Stimulated activated CD4-positive, alpha-beta T cell treated with anti-CD3 and anti-CD28 coated beads, TNF-alpha, amount 100 ng/mL, for 24 hours (primary cell): ENCODE results near the gene ADAMTS2.

ENCODE experiments used
- DNase-seq, 3 experiments: peaks; one replicate each; pipeline ENCODE4 v3.0.0-alpha.2; 2020; ENCODE audit warnings: low read depth in 3 of 3

Gene ADAMTS2

DNA sequence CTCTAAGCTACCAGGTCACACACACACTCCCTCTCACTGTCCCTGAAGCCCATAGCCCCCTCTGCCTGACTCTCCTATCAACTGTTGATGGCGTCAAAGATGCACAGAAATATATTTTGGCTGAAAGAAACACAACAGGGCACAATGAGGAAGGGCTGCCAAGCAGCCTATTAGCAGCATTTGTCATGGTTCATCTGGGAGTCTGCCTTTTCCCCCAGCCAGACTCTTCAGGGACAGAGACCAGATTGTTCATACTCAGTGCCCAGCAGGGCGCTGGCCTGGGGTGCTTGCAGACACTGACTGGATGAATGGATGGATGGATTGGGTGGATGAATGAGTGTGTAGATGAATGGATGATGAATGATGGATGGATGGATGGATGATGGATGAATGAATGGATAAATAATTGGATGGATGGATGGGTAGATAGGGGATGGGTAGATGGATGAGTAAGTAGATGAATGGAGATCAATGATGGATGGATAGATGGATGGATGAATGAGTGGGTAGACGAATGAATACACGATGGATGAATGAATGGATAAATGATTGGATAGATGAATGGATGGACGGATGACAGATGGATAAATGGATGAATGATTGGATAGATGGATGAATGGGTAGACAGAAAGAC is 90.5 kb downstream of the ADAMTS2 start:
- DNase-seq: no peak

DNA sequence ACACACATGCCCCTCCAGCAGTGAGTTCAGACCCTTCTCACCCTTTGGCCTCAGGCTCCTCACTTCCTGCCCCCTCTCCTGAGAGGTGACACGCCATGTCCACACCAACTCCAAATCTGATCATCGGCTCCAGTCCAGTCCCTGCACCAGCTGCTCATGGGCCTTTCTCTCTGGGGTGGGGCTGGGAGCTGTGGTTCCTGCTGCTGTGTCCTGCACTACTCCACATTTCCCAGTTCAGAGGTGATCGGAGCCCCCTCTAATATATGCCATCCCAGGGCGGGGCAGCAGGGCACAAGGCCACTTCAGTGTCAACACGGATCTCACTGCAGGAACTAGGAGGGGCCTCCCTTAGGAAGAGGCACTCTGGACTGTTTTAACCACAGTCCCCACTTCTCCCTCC is 91.5 kb downstream of the ADAMTS2 start:
- no peak for DNase-seq

DNA sequence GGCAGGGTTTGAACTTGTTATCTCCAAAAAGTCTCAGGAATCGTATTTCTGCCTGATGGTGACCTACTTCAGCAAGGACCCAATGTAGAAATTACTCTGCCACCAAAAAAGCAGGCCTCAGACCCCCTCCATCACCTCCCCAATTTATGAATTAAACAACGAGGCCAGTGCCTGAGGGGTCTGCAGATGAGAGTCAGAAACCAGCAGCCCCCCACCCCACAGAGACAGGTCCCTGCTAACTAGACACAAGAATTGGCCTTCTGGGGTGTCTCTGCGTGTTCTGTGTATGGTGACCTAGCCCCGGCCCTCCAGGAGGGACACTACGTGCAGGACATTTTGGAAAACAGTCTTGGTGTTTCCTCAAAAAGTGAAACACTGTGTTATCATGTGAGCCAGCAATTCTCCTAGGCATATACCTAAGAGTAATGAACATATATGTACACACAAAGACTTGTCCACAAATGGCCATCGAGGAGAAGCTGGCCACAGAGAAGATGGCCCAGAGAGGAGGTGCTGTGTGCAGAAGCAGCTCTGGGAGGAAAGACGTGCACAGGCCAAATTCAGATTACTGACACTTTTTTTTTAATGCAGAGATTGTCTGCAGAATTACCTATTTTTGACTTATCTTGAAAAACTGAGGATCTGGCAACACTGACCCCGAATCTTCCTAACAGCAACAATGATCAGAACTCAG is 93.8 kb downstream of the ADAMTS2 start:
- no peak for DNase-seq

DNA sequence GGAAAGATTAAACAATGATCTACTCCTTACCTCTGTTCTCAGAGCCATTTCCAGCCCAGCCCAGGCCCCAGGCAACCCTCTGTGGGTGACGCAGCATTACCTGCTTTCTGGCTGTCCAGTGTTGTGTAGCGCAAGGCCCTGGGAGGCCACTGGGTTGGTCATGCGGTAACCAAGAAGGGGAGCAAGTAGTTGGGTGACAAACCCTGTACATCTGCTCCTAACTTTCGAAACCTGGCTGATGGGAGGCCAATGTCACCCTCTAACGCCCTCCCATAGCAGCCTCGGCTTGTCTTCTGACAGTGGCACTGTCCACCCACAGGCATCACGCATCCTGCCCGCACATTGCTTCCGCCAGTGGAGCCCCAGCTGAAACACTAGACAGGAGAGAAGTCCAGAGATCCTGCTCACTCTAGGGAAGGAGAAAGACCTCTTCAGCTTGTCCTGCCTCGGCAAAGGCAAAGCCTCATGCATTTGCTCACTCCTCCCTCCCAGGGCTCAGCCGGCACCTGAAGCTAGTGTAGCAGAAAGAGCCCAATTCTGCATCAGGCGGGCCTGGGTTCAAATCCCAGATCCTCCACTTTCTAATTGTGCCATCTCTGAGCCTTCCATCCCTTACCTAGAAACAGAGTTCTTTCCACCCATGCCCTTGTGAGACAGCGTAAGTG is 94.6 kb downstream of the ADAMTS2 start:
- DNase-seq: no peak

DNA sequence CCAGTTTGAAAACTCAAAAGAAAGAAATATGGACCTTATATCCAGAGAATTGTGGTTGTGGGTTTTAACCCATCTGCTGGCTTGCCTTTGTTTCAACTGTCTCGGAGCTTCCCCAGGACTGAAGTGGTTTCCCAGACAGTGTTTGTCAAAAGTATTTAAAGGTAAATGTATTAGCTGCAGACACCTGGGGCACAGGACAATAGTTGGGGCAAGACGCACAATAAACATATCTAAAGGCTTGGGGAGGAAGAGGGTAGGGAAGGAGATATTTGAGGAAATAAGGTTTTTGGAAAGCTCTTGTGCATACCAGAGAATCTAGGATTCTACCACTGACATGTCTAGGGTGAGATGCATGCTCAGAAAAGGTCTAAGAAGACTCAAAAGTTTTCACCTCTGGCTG is 99.0 kb downstream of the ADAMTS2 start:
- DNase-seq: no peak

DNA sequence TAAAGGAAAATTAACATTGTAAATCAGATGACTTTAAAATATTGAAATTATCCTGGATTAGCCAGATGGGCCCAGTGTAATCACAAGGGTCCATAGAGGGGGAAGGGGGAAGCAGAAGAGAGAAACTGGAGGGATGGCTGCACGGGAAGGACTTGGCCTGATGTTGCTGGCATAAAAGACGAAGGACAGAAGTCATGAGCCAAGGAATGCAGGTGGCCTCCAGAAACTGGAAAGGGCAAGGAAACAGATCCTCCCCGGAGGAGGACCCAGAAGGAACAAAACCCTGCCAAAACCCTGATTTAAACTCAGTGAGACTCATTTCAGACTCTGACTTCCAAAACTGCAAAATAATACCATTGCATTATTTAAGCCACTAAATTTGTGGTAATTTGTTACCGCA is 100.2 kb downstream of the ADAMTS2 start:
- no peak for DNase-seq

DNA sequence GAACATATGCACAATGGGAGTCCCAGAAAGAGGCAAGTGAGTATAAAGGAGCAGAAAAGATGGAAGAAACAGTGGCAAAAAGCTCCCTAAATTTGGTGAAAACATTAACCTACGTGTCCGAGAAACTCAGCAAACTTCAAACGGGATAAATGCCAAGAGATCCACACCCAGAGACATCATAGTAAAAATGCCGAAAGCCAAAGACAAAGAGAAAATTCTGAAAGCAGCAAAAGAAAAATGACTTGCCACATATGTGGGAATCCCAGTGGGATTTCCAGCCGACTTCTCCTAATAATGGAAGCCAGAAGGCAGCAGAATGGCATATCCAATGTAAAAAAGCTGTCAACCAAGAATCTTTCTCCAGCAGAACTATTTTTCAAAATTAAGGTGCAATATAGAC is 101.2 kb downstream of the ADAMTS2 start:
- no peak for DNase-seq

DNA sequence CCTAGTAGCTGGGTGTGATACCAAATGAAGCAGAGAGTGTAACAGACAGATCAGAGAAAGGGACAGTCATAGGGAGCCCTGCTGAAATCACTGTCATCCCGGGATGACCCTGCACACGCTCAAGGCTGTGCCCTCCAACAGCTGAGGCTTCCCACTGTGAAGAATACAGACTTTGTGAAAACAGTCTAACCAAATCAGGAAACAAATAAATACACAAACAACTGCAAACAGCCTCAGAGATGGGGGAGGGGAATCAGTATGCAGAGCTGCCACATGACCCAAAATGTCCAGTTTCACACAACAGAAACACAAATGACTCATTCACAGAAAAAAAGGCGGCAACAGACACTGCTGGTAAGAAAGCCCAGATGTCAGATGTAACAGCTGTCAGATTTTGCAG is 101.9 kb downstream of the ADAMTS2 start:
- DNase-seq: no peak

DNA sequence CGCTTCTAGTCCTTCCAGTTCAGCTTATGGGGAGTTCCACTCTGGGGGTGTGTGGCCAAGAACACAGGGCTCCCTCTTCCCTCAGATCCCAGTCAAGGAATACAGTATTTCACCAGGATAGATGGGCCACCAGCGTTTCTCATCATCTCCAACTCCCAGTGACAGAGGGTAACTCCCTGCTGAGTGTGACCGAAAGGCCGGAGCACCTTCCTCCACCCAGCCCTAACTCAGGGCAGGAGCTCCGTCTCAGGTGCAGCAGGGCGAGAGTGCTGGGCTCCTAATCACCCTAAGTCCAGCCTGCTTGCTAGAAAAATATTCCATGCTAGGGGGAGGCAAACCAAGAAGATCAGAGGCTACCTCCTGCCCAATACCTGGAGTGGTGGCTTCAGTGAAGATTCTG is 102.6 kb downstream of the ADAMTS2 start:
- DNase-seq: no peak

DNA sequence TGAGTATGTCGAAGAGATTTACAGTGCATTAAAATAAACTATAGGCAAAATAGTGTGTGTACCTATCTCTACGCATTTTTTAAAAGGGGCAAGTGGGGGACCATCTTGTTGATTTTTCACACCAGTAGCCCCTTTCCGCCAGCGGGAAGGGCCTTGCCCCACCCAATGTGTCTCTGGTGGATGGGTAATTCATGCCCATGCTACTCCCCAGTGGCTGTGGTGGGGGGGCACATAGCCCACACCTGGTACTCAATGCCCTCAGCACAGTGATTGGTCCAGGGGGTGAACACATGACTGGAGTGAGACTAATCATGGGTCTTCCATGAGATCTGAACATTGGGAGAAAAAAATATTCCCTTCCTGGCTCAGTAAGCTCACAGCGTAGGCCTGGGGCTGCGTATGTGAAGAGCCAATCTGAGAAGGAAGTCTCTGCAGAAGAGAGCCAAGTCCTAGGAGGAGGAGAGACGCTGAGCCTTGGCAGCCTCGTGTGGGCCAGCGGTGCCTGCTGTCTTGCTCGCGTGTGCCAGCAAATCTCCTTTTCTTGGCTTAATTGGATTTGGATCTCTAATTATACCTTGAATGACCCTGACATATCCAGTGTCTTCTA is 103.4 kb downstream of the ADAMTS2 start:
- DNase-seq: no peak

DNA sequence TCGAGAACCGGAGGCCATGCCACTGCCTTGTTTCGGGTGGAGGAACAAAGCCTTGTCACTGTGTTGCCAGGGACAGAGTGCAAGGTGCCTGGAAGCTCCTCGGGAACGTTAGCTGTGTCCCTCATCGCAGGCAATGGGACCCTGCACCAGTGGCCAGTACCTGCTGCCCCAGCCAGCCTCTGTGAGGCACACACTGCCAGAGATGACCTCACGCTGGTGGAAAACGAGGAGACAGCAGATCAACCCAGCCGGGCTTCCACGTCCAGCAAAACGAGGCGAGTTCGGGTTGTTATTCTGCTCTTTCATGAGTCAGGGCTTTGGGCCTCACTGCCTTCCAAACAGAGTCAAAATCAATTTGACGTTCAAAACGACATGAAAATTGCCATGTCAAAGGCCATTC is 104.1 kb downstream of the ADAMTS2 start:
- DNase-seq: no peak

DNA sequence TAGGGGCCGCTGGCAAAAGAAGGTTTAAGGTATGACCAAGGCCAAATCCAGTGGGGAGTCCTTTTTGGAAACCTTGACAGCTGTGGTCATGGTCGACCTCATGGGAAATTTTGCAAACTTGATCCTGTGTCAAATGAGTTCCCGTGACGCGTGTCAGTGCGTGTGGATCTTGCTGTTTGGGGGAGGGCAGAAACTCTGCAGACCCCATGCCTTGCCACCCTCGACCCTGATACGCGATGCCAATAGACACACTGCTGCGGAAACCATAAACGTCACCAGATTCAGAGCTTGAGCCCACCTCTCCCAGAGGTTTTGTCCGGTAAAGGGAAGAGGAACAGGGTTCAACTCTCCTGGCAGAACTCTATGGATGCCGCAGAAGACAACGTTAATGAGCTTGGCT is 104.7 kb downstream of the ADAMTS2 start:
- no peak for DNase-seq

DNA sequence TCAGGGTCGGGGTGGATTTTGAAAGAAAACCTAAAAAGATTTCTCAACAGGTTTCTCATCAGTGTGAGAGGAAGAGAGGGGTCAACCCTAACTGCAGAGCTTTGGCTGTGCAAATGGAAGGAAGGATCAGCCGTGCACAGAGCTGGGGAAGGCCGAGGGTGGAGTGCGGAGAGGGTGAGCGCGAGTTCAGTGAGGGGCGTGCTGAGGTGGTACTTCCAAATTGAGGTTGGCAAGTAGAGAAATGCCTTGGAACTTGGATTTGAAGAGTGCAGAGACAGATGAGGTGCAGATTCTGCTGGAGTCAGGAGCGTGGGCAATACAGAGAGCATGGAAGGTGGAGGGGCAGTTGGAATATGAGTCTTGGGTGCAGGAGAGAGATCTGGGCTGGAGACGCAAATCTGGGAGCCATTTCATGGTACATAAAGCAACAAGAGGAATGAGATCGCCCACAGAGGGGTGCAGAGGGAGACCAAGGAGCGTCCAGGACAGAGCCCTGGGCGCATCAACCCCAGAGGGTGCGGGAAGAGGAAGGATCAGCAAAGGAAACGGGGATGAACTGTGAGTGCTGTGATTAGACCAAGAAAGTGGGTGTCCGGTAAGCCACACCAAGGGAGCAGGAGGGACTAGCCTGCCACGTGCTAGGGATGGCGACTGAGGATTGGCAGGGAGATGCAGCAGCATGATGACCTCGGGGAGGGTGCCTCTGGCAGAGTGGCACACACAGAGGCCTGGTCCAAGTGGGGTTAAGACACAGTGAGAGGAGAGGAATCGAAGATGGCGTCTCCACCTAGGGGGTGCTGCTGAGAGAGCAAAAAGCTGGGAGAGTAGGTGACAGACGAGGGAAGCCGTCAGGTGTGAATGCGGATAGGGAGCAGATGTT is 105.8 kb downstream of the ADAMTS2 start:
- no peak for DNase-seq

DNA sequence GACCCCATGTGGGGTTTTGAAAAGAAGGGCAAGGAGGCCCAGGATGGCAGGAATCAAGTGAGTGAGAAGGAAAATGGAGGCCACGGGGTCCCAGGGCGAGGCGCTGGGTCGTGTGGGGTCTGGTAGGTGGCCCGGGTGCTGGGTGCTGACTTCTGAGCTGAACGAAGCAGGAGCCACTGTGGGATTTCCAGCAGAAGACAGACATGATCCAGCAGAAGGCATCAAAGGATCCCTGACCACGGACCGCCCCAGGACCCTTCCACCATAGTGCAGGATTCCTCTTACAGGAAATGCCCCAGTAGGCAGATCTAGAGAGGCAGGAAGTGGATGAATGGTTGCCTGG is 106.7 kb downstream of the ADAMTS2 start:
- DNase-seq: no peak

DNA sequence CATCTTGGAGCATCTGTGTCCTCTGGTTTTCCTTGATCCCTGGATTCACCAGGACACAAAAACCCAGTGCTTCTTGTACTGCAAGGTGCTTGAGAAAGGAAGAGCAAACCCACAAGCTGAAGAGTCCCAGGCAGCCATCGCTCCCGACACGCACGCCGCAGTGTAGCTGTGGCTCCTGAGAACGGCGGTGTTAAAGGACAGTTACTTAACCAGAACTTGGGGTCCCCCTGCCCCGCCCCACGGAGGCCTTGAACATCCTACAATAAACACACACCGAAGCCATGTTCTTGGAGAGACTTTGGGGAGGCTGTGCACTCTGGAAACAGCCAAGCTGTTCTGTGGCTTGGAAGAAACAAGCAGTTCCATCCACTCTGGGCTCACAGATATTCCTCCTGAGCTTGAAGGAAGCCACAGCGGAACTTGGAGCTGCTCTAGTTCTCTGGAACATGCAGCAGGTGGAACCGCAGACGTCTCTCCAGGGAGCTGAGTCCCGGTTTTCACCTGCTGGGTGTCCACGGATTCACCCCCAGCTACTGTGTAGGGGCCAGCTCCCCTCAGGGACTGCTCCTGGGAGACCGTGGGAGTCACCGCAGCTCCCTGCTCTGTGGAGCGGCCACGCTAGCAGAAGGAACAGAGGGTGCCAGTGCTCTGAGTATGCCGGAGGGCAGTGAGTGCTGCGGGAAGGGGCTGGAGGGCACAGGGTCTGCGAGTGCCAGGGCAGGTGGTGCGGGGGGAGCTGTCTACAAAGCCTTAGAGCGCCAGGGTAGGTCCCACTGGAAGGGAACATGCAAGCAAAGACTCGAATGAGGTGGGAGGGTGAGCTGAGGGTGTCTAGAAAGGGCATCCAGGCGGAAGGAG is 107.3 kb downstream of the ADAMTS2 start:
- no peak for DNase-seq

DNA sequence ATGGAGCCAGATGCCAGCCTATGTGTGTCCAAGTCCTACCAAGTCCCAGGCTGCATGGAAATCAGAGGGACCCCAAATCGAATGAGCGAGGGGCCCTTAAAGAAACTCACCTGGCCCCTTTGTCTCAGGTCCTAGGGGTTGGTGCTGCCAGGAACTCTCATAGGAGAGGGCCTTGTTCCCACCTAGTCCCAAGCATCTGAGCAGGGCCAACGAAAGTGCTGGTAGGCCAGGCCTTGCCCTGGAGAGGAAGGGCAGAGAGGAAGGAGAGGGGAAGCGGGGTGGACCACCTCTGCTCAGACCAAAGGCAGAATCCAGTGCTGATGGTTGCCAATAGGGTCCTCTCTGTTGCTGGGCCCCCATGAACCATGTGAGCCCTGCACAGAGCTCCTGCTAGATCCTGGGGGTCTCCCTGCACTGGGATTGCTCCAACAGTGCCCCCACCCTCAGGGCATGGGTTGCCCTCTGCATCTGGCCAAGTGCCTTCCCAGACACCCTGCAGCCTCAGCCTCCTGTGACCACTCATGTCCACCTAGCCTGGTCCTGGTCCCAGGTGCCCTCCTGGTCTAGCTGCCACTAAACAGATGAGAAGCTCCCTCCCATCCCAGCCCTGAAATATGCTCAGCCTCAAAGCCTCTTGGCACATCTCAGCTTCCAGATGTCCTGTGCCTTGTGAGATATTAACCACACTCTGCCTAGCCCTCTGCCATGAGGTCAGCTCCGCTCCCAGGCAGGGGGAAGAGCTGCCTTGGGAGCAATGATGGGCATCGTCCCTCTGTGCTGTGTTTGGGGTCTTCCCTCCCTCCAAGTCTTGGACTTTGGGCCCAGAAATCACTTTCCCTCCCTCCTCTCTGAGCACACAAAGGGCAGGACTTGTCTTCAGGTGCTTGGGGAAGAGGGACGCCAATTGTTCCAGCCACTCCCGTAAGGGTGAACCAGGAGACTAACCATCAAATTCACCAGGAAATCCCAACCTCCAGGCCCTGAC is 109.6 kb downstream of the ADAMTS2 start:
- no peak for DNase-seq

DNA sequence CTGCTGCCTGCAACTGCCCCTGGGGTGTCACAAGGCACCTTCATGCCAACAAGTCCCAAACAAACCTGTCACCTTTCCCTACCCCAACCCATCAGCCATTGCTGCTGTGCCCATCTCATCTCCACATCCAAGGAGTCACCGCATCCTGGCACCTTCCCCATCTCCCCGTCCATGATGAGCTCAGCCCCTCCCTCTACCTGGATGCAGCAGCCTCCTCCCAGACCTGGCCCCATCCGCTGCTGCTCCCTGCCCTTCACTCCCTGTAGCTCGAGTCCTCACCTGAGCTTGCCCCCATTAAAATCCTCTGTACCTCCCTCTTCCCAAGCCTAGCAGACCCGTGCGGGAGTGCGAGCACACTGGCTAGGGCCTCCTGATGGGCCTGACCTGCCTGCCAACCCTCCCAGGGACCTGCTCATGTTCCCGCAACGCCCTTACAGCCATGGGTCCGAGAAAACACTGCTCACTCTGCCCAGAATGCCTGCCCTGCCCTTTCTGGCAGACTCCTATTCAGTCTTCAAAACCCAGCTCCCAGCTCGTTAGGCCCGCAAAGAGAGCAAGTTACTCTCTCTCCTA is 110.6 kb downstream of the ADAMTS2 start:
- DNase-seq: no peak

DNA sequence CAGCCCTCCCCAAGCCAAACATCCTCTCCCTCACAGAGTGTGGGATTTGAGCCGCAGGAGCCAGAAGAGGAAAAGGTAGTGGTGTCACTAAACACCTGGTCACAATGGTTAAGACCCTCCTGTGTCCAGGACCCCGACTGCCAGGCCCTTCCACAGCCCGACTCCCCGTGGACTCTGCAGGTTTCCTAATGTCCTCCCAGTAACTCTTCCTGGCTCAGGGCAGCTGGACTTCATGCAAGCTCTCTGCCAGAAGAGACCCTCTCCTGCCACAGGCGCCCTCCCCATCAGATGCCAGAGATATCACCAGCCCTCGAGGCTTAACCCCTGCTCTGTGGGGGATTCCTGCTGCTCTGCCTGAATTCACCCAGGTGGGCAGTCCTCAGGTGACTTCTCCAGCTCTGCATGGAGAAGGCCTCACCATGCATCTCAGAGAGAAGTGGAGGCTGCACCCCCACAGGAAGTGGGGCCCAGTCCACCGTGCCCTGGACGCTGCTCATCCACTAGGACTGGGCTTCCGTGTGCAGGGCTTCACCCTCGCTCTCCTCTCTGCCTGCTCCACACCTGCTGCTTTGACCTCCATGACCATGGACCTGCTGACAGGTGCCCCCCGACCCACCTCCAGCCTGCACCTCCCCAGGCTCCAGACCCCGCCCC is 111.2 kb downstream of the ADAMTS2 start:
- DNase-seq: no peak
